Measurements from ENCODE around the gene AAGAB. TPM values are rescaled to one million over a fixed set of nuclear protein-coding genes. Genes with fewer than 3 reads are reported as not detected.

The AAGAB gene
- 10 to 100 TPM; 22.4 to 35.9 (median 29.3) TPM for total RNA-seq
- polyA plus RNA-seq = 10 to 100 TPM; 34.5 to 48.1 (median 36.0) TPM

GRCh38 chr15:67254238-67255175 is at the start of gene AAGAB, which contains the start of gene IQCH:
Gene AAGAB, minus strand, starts transcription at chr15:67254661. Its CDS starts 30 bp downstream, at chr15:67254631.
Gene IQCH, plus strand, starts transcription at chr15:67254786. Its CDS starts 111 bp downstream, at chr15:67254897.
- TF ChIP-seq POLR2A (IDR thresholded peaks at IDR 0.05) (peak; percentile 37 to 76), POLR2AphosphoS5 (IDR thresholded peaks at IDR 0.05) (peak; percentile 56 to 93 (median 88)), EP300 (IDR thresholded peaks at IDR 0.05) (no peak)
- 0% methylated on average over 76 of the region's 76 CpGs for WGBS, 2 donors
- H3K36me3 ChIP-seq = no peaks in the 10 kb centered on the region
- no peaks in the 10 kb centered on the region for H3K27me3 ChIP-seq
- H3K4me1 ChIP-seq = peaks cover 0 to 17% (median 13%) of the 10 kb centered on the region in 4 donors
- DNase-seq = peak; percentile 98
- peak within 1 kb of the TSS; percentile 86 to 93 (median 90) for H3K27ac ChIP-seq
- H3K9me3 ChIP-seq = no peaks in the 10 kb centered on the region
- peak within 1 kb of the TSS; percentile 70 to 92 (median 80) for H3K4me3 ChIP-seq
- intact Hi-C loops (cut with DNase I) = loop anchor here (1.0 to 10.0 kb wide), 6 partner anchors 66 to 308 kb away; partner anchors contain the start of genes C15orf61 and SMAD3

GRCh38 chr15:67303490-67304363 is 49.3 kb upstream of the AAGAB start:
- Histone ChIP-seq H3K4me3 (no peak overlapping the region), H3K27me3 (no peaks in the 10 kb centered on the region), H3K27ac (no peak overlapping the region), H3K9me3 (no peaks in the 10 kb centered on the region), H3K36me3 (no peaks in the 10 kb centered on the region), H3K4me1 (peaks cover 0 to 15% (median 5%) of the 10 kb centered on the region in 4 donors)
- WGBS, 2 donors = 58 to 72% methylated on average over 4 of the region's 4 CpGs
- DNase-seq = no peak
- TF ChIP-seq CTCF (IDR thresholded peaks at IDR 0.05) (peak; percentile 21 to 61 (median 46)), POLR2A (IDR thresholded peaks at IDR 0.05) (no peak)
- intact Hi-C loops (cut with DNase I) = no loop called here

- Histone ChIP-seq H3K27ac (no peak overlapping the region), H3K4me3 (no peak overlapping the region), H3K27me3 (no peaks in the 10 kb centered on the region), H3K9me3 (no peaks in the 10 kb centered on the region), H3K36me3 (no peaks in the 10 kb centered on the region), H3K4me1 (no peaks in the 10 kb centered on the region)
- 72 to 82% methylated on average over 2 of the region's 2 CpGs for WGBS, 2 donors
- no peak for DNase-seq
- intact Hi-C loops (cut with DNase I) = no loop called here
- TF ChIP-seq CTCF (IDR thresholded peaks at IDR 0.05) (no peak), POLR2A (IDR thresholded peaks at IDR 0.05) (no peak), EP300 (IDR thresholded peaks at IDR 0.05) (no peak)
These were observed 46.0 kb upstream of the AAGAB start for GRCh38 chr15:67300266-67301025.

- H3K9me3 ChIP-seq = no peaks in the 10 kb centered on the region
- H3K27me3 ChIP-seq = no peaks in the 10 kb centered on the region
- no peak overlapping the region for H3K4me3 ChIP-seq
- TF ChIP-seq CTCF (IDR thresholded peaks at IDR 0.05) (no peak), EP300 (IDR thresholded peaks at IDR 0.05) (no peak), POLR2AphosphoS5 (IDR thresholded peaks at IDR 0.05) (no peak), POLR2A (IDR thresholded peaks at IDR 0.05) (no peak)
- 87 to 91% methylated on average over 1 of the region's 1 CpG for WGBS, 2 donors
- no peak overlapping the region for H3K27ac ChIP-seq
- DNase-seq = no peak
- H3K36me3 ChIP-seq = no peaks in the 10 kb centered on the region
- intact Hi-C loops (cut with DNase I) = no loop called here
- no peaks in the 10 kb centered on the region for H3K4me1 ChIP-seq
These were observed 42.2 kb upstream of the AAGAB start for GRCh38 chr15:67296684-67297083.
